NCI-H1417 treated with DMSO at 0.1 percent for 48 hours (cell line): Measurements from ENCODE around the gene FCN1.
"Not testable (repeated sequence)": the region's sequence is repeated elsewhere in the genome, so short reads cannot be mapped to it uniquely, and the experiment has no call there.

ENCODE experiments used
- DNase-seq: peaks from one replicate; lab custom pipeline; 2025; lab: John Stamatoyannopoulos, UW

FCN1 gene

GRCh38 chr9:134917431-134918373 is at the start of gene FCN1:
TSS of gene FCN1 (minus strand) at chr9:134917912. CDS start at chr9:134917871, 41 bp downstream.
- no peak for DNase-seq

GRCh38 chr9:134966697-134967546 is 49.2 kb upstream of the FCN1 start:
- no peak for DNase-seq

GRCh38 chr9:134966270-134966669 is 48.6 kb upstream of the FCN1 start:
- DNase-seq: no peak

- no peak for DNase-seq
Measured at GRCh38 chr9:134965851-134966250, 48.1 kb upstream of the FCN1 start.

- DNase-seq: no peak
Measured at GRCh38 chr9:134965411-134965810, 47.7 kb upstream of the FCN1 start.

GRCh38 chr9:134964271-134965055 is 46.8 kb upstream of the FCN1 start:
- DNase-seq: no peak

GRCh38 chr9:134963546-134963945 is 45.8 kb upstream of the FCN1 start:
- DNase-seq: no peak

GRCh38 chr9:134962973-134963364 is 45.3 kb upstream of the FCN1 start:
- DNase-seq: no peak

- no peak for DNase-seq
Measured at GRCh38 chr9:134962065-134962972, 44.6 kb upstream of the FCN1 start.

GRCh38 chr9:134961331-134962064 is 43.8 kb upstream of the FCN1 start:
- no peak for DNase-seq

- no peak for DNase-seq
Measured at GRCh38 chr9:134960701-134961181, 43.0 kb upstream of the FCN1 start.

- DNase-seq: no peak
Measured at GRCh38 chr9:134959971-134960310, 42.2 kb upstream of the FCN1 start.

- no peak for DNase-seq
Measured at GRCh38 chr9:134959126-134959970, 41.6 kb upstream of the FCN1 start.

- no peak for DNase-seq
Measured at GRCh38 chr9:134957945-134958227, 40.2 kb upstream of the FCN1 start.

- DNase-seq: no peak
Measured at GRCh38 chr9:134957165-134957944, 39.6 kb upstream of the FCN1 start.

- not testable (repeated sequence) for DNase-seq
Measured at GRCh38 chr9:134956387-134956786, 38.7 kb upstream of the FCN1 start.

- no peak for DNase-seq
Measured at GRCh38 chr9:134955801-134956200, 38.1 kb upstream of the FCN1 start.

GRCh38 chr9:134955156-134955555 is 37.4 kb upstream of the FCN1 start:
- DNase-seq: no peak

GRCh38 chr9:134951994-134952393 is 34.3 kb upstream of the FCN1 start:
- no peak for DNase-seq
